NCI-H510A (cell line): ENCODE measurements around the gene SOX6.

Experiments used
- DNase-seq: peaks from one replicate; lab custom pipeline; 2025; lab: John Stamatoyannopoulos, UW

SOX6 gene

DNA sequence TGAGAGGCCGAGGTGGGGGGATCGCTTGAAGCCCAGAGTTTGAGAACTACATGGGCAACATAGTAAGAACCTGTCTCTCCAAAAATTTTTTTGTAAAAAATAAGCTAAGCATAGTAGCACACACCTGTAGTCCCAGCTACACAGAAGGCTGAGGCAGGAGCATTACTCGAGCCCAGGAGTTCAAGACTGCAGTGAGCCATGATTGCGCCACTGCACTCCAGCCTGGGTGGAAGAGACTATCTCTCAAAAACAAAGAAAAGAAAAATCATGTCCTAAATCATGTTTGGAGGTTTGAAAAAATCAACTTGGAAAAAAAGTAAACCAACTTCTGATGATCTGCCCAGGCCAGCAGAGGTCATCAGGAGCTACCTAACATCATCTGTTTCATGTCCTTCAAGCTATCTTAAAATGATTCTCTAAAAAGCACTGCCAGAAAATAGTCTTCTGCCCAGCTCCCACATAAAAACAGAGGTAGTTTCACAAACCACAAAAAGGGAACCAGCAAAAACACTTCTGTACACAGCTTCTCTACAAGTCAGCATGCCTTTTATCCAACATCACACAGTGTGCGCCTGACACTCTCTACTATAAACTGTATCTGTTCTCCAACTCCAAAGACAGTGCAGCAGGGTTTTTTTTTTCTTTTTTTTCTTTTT is 165.0 kb downstream of the SOX6 start:
- no peak for DNase-seq

GRCh38 chr11:16186680-16187079 is 169.7 kb downstream of the SOX6 start:
- DNase-seq, result no peak

- DNase-seq, result no peak
Observed at GRCh38 chr11:16185042-16185441, 171.3 kb downstream of the SOX6 start.

DNA sequence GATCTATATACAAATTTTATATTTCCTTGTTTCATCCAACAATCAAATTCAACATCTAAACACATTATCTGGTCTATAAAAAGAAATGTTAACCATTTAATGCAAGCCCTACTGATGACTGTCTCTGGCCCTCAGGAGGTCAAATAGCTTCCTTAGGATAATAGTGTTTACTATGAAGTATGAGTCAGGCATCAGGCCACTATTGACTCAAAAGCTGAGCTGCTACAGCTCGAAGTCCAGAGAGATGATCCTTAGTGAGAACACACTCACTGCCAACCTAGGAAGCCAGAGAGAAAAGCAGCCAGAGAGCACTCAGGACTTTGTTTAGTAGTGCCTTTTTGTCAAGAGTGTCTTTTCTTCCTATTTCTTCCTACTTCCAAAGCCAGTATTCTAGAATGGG is 171.8 kb downstream of the SOX6 start:
- no peak for DNase-seq

GRCh38 chr11:16182553-16182952 is 173.8 kb downstream of the SOX6 start:
- DNase-seq, result no peak

- no peak for DNase-seq
Observed at GRCh38 chr11:16180868-16181267, 175.5 kb downstream of the SOX6 start.

DNA sequence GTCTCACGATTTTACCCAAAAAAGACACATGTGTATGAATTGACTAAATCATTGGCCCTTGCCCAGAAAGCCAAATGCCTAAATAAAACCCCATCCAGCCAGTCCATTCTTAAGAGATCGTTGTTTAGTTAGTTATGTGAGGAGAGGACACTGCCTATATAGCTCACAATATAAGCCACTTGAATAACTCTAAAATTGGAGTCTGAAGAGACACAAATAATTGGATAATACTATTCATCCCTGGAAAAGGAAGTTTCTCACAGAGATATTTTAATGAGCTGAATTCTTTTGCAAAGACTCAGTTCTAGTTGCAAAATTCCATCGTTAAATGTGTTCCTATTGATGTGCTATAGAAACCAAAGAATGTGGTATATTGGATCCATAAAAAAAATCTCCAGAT is 176.7 kb downstream of the SOX6 start:
- DNase-seq, result no peak

DNA sequence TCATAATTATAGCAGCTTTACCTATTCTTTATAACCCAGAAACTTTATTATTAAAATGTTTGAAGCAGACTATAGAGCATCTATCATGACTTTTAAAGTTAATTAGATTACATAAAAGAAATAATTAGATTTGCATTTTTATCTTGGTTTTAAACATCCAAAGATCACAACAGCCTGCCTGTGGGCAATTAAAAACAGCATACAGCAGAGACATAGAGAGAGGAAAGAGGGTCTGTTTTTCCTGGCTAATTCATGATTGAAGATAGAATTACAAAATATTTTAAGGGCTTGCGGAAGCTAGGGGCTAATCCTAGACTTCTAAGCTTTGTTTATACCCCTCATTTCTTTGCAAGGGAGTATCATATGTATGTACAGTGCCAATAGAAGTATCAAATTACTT is 178.1 kb downstream of the SOX6 start:
- DNase-seq, result no peak

GRCh38 chr11:16177688-16178087 is 178.7 kb downstream of the SOX6 start:
- DNase-seq, result no peak

DNA sequence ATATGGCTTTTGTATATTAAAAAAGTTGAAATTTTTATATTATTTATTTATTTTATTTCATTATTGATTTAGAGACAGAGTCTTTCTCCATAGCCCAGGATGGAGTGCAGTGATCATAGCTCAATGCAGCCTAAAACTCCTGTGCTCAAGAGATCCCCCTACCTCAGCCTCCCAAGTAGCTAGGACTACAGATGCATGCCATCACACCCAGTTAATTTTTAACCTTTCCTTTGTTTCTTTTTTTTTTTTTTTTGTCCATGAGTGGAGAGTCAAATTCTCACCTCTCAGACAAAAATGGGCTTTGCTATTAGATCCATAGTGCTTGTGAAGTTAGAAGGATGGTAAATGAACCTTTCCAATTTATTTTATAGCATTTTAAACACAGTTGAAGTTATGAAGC is 182.5 kb downstream of the SOX6 start:
- no peak for DNase-seq

DNA sequence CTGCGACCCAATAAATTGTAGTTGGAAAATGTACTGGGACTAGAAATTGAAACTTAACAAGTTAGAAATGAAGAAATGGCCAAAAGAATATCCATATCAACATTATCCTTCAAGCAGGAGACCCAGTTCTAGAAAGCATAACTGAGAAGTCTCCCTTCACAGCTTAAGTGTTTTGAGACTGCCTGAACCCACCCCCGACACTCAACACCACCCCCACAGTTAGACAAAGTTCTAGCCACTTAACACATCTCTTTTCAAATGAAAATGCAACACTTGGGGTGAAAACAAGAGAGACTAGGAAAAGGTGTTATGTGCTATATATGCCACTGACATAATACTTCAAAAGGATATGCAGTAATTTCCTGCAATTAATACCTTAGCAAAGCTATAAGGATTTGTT is 184.5 kb downstream of the SOX6 start:
- no peak for DNase-seq

DNA sequence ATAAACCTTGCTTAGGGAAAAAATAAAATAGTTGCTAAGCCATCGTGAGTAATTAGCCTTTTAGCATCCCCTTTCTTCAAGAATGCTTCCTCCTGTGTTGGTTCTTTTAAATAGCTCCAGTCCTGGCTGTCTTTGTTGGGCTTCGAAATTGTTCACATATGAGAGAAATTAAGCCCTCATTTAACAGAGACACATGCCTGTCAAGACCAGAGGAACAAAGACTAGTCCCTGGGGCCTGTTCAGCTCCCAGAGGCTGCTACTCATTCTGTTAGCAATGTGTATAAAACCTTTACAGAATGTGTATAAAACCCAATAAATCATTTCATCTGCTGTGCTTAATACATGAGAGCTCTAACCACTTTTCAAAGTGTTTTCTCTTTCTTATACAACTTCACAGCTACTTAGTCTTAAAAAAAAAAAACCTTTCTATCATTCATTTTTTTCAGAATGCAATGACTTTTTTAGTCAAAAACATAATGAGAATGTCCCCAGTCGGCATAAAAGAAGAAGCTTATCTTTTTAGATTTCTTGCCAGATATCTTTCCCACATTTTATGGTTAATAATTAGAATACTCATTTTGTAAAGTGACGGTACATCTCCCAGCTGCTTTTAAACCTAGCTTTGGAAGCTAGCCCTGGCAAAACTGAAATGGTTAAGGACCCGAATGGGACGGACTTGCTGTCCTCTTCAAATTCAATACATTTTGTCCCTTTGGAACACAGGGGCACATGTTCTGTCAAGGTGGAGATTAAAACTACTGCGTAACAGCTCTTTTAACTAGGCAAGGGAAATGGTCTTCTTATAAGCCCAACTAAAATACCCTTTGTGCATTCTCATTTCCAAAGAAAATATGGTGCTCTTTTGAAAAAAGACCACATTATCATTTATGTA is 186.1 kb downstream of the SOX6 start:
- no peak for DNase-seq

DNA sequence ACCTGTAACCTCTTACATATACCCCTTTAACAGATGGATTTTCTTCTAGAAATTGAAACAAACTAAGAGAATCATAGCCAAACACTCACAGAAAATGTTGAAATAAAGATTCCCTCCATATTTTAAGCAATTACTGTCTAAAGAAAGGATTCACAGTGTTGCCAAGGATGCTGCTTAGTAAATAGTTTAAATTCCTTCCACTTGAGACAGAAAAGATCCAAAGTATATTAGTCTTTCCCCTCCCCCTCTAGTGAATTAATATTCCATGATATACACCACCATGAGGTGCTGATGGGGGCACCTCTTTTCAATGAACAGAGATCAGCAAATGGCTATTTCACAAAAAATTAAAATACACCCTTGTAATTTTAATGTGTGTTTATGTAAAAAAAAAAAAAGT is 186.8 kb downstream of the SOX6 start:
- DNase-seq, result no peak

DNA sequence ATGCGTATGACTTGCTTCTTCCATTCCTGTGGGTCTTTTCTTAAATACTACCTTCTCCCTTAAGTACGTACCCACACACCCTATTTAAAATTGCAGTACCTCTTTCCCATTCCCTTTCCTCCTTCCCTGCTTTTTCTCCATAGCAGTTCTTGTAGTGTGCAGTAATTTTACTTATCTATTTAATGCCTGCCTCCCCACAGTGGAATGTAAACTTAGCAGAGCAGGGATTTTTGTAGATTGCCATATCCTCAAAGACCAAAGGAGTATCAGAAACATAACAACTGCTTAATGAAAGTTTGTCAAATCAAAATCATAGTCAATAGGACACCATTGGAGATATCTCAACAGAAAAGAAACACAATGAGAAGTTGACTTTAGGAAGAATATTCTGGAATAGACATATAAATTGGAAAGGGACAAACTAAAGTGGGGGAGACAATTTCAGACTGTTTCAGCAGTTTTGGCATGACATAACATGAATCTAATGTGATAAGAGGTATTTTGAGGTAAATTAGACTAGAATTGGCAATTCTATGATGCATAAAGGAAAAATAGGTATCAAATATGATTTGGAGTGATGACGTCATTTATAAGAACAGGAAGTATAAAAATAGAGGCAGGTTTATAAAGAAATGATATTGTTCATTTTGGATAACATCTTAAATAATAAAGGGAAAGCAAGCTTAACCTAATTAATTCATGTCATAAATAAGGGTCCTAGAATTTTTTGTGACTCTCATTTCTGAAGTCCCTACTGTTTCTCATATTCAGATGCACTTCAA is 188.4 kb downstream of the SOX6 start:
- no peak for DNase-seq

DNA sequence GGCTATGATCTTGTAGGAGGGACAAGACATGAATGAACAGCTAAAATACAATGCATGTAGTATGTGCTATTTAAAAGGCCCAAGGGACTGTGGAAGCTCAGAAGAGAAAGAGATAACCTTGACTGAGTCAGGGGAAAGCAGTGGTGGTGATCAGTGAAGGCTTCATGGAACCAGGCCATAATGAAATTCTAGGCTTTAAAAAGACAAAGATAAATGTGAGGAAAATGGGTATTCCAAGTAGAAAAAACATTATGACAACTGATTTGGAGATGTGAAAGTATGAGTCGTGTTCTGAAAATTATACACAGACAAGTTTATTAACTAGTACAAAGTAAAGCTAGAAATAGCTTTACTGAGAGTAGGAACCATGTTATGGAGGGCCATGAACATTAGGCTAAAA is 189.8 kb downstream of the SOX6 start:
- no peak for DNase-seq

GRCh38 chr11:16160146-16160545 is 196.2 kb downstream of the SOX6 start:
- DNase-seq, result no peak

- no peak for DNase-seq
Observed at GRCh38 chr11:16158426-16158994, 197.8 kb downstream of the SOX6 start.

- no peak for DNase-seq
Observed at GRCh38 chr11:16157327-16157726, 199.0 kb downstream of the SOX6 start.

DNA sequence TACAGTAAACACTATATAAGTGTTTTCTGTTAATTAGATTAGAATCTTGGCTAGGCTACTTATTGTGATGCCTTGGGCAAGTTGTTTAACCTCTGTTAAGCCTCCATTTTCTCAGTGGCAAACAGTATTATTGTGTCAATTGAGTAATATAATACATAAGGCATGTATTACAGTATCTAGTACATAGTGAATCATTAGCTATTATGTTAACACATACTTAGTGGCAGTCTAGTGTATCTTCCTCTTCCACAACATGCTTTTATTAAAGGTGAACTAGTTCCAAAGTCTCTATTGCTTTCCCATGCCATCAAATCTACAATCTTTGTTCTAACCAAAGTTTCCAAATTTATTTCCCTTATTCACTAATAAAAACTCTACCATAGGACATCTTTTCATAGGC is 200.9 kb downstream of the SOX6 start:
- DNase-seq, result no peak

GRCh38 chr11:16154715-16155396 is 201.5 kb downstream of the SOX6 start:
- no peak for DNase-seq

DNA sequence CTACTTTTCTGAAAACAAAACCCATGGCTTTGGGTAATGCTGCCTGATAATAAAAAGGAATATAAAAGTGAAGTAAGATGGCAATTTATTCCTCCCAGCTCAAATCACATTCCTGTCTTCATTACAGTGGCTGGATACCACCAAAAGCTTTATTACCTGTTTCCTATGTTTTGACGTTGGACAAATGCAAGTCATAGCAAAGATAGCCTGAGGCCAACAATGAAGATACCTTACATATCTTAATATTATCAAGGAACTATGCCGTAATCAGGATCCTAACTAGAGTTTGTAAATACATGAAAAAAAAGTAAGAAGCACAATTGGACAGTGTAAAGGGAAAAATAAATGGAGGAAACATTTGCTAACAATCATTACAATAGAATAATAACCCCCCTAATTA is 202.4 kb downstream of the SOX6 start:
- DNase-seq, result no peak

DNA sequence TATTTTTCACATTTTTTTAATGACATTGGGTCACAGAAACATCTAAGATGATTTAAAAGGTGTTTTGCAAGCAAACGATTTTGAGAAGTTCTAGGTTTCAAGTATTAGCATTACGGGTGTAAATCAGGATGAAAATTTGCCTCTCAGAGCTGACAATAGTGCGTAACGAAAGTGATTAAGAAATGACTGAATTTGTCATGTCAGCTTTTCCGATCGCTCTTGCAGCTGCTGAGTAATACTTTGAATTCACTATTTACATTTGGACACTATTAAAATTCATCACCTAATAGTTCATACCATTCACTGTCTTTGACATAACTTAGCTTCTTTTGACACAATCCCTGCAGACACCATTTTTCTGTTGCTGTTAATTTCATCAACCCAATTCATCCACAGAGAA is 205.2 kb downstream of the SOX6 start:
- no peak for DNase-seq
